Liver (tissue), 9 donors: Measurements from ENCODE around the gene ZC3H13. TPM values are rescaled to one million over a fixed set of nuclear protein-coding genes. Genes with fewer than 3 reads are reported as not detected.

Experiments used
- DNase-seq: peaks from one replicate; pipeline ENCODE4 v3.0.0-alpha.2; 2017; ENCODE audit warnings: low spot score
- H3K27ac ChIP-seq, 2 donors: one replicate each; pipeline ENCODE4 v1.7.0; 2013; ENCODE audit warnings: inconsistent platforms in 2 of 2, low read length in 2 of 2, control low read depth in 1 of 2, low read depth in 1 of 2, mild to moderate bottlenecking in 1 of 2
- H3K27me3 ChIP-seq, 4 donors: one replicate each; pipeline versions ENCODE4 v1.6.1 to v1.7.0; 2013; ENCODE audit warnings: low read length in 3 of 4, inconsistent platforms in 1 of 4, mild to moderate bottlenecking in 1 of 4, moderate library complexity in 1 of 4; ENCODE audit not compliant: control insufficient read depth in 4 of 4, insufficient read depth in 4 of 4
- H3K36me3 ChIP-seq, 4 donors: one replicate each; pipeline versions ENCODE4 v1.6.1 to v1.7.0; 2013; ENCODE audit warnings: low read length in 3 of 4, mild to moderate bottlenecking in 3 of 4, low read depth in 1 of 4, moderate library complexity in 1 of 4; ENCODE audit not compliant: control insufficient read depth in 4 of 4, insufficient read depth in 3 of 4
- H3K4me1 ChIP-seq, 4 donors: one replicate each; pipeline versions ENCODE4 v1.6.1 to v1.7.0; 2013; ENCODE audit warnings: low read length in 3 of 4, mild to moderate bottlenecking in 3 of 4, moderate library complexity in 1 of 4; ENCODE audit not compliant: control insufficient read depth in 4 of 4, insufficient read depth in 4 of 4
- H3K4me3 ChIP-seq, 3 donors: one replicate each; pipeline versions ENCODE4 v1.6.1 to v1.7.0; 2013; ENCODE audit warnings: low read length in 3 of 3, control low read depth in 1 of 3, low read depth in 1 of 3, mild to moderate bottlenecking in 1 of 3
- H3K9ac ChIP-seq, 2 donors: one replicate each; pipeline ENCODE4 v1.7.0; 2013; ENCODE audit warnings: low read length in 2 of 2, mild to moderate bottlenecking in 2 of 2, moderate library complexity in 2 of 2, control low read depth in 1 of 2, low read depth in 1 of 2
- H3K9me3 ChIP-seq, 4 donors: one replicate each; pipeline versions ENCODE4 v1.6.1 to v1.7.0; 2013; ENCODE audit warnings: low read length in 3 of 4; ENCODE audit not compliant: control insufficient read depth in 4 of 4
- EGR1 ChIP-seq, 2 donors: IDR thresholded peaks; 2 replicates each; pipeline ENCODE4 v1.6.1; 2016 to 2018; ENCODE audit warnings: antibody characterized with exemption in 2 of 2, low read depth in 2 of 2
- FOXA2 ChIP-seq: IDR thresholded peaks from 2 replicates; pipeline ENCODE4 v1.6.1; 2016; ENCODE audit warnings: antibody characterized with exemption
- GABPA ChIP-seq, 2 donors: IDR thresholded peaks in 1 of 2; conservative IDR thresholded peaks in 1 of 2; 2 replicates each; pipeline ENCODE4 v1.6.1; 2016; ENCODE audit warnings: antibody characterized with exemption in 2 of 2, mild to moderate bottlenecking in 1 of 2, moderate library complexity in 1 of 2
- HNF4A ChIP-seq, 2 donors: conservative IDR thresholded peaks; 2 replicates each; pipeline ENCODE4 v1.6.1; 2016; ENCODE audit warnings: antibody characterized with exemption in 2 of 2, mild to moderate bottlenecking in 2 of 2
- HNF4G ChIP-seq: IDR thresholded peaks from 2 replicates; pipeline ENCODE4 v1.6.1; 2016; ENCODE audit warnings: antibody characterized with exemption
- JUND ChIP-seq, 2 donors: IDR thresholded peaks; 2 replicates each; pipeline ENCODE4 v1.6.1; 2016; ENCODE audit warnings: antibody characterized with exemption in 2 of 2
- NR2F2 ChIP-seq: IDR thresholded peaks from 2 replicates; pipeline ENCODE4 v1.6.1; 2016; ENCODE audit warnings: antibody characterized with exemption
- RAD21 ChIP-seq, 2 donors: IDR thresholded peaks; 2 replicates each; pipeline ENCODE4 v1.6.1; 2016; ENCODE audit warnings: antibody characterized with exemption in 2 of 2, mild to moderate bottlenecking in 2 of 2
- RXRA ChIP-seq, 2 donors: IDR thresholded peaks; 2 replicates each; pipeline ENCODE4 v1.6.1; 2017 to 2018; ENCODE audit warnings: antibody characterized with exemption in 2 of 2, mild to moderate bottlenecking in 1 of 2
- SP1 ChIP-seq: IDR thresholded peaks from 2 replicates; pipeline ENCODE4 v1.6.1; 2018; ENCODE audit warnings: antibody characterized with exemption, mild to moderate bottlenecking
- TAF1 ChIP-seq: conservative IDR thresholded peaks from 2 replicates; pipeline ENCODE4 v1.6.1; 2016; ENCODE audit warnings: antibody characterized with exemption, mild to moderate bottlenecking
- YY1 ChIP-seq: IDR thresholded peaks from 2 replicates; pipeline ENCODE4 v1.6.1; 2016; ENCODE audit warnings: antibody characterized with exemption, mild to moderate bottlenecking
- WGBS: extraction: QIAGEN DNeasy Blood & Tissue Kit; methylation state at CpG from one replicate; pipeline ENCODE4 v1.1.7; 2013; 5-methylcytosine and 5-hydroxymethylcytosine counted together
- polyA plus RNA-seq, 2 donors: library from polyadenylated mRNA; stranded (reverse) in 1 of 2; unstranded in 1 of 2; fragments of 200-250 nt in 1 of 2; fragments of >200 nt in 1 of 2; fragmentation: Nextera tagmentation in 1 of 2; extraction: Ambion mirVana in 1 of 2; gene quantifications; one replicate each; pipeline versions ENCODE4 v1.2.1 to v1.2.3, GENCODE V29; 2013 to 2015
- total RNA-seq, 2 donors: library from RNA; depleted of rRNA; stranded (reverse); fragments of >200 nt; gene quantifications; one replicate each; pipeline ENCODE4 v1.2.3, GENCODE V29; 2014
- TF ChIP-seq, protein P1 (sequence below): IDR thresholded peaks from 2 replicates; pipeline ENCODE4 v1.6.1; 2016; ENCODE audit warnings: antibody characterized with exemption
- TF ChIP-seq, protein P2 (sequence below): fragments of 150-350 bp; IDR thresholded peaks from 2 replicates; pipeline ENCODE4 v1.5.1; 2017; ENCODE audit warnings: improper control_type of control experiment, low read depth, low read length; ENCODE audit not compliant: missing input control
- TF ChIP-seq, protein P3 (sequence below): IDR thresholded peaks from 2 replicates; pipeline ENCODE4 v1.6.1; 2016; ENCODE audit warnings: antibody characterized with exemption
- TF ChIP-seq, protein P4 (sequence below): IDR thresholded peaks from 2 replicates; pipeline ENCODE4 v1.6.1; 2016; ENCODE audit warnings: antibody characterized with exemption
- donor health status: healthy.
- donor health status: healthy.
- donor health status: healthy.
- donor health status: healthy.
- donor health status: healthy.

ZC3H13 gene
- total and polyA plus RNA-seq, 4 donors: 10.0 to 62.1 (median 28.9) TPM

DNA sequence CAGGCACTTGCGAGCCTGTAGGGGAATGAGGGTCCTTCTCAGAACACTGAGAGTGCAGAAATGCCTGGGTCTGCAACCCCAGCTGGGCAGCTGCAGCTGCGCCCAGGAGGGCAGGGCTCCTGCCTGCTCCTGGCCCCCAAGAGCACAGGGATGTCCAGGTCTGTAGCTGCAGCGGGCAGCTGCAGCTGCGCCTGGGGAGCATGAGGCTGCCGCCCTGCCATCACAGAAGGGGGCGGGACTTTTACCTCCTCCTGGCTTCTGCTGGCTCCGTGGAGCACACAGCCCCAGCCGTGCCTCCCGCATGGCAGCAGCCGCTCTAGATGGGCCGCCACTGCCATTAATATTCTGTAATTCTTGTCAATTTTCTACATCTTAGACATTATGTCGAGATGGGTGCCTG is 34.4 kb upstream of the ZC3H13 start:
- H3K9ac ChIP-seq: no peak overlapping the region

DNA sequence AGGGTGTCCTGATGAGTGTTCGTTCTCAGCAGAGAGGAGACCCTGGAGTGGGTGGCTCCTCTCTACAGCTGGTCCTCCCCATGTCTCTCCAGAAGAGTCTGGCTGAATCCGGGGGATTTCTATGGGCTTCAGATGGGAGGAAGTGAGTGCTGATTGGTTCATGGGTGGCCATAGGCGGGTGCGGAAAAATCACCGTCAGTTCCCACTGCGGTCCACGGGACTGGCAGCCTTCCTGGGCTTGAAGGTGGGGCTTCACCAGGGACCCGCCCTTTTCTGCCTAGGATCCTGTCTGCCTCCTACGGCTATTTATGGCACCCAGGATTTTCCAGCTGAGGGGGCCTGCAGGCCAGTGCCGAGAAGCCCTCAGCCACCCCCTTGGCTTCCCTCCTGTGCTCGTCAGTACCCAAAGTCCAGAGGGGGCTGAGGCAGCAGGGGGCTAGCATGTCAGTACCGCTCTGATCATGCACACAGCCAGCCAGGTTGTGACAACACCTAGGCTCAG is 33.9 kb upstream of the ZC3H13 start:
- TF ChIP-seq FOXA2 (no peak), GABPA (IDR thresholded peaks at IDR 0.05 in 1 of 2, conservative IDR thresholded peaks at IDR 0.05 in 1 of 2) (no peak), SP1 (no peak), HNF4G (no peak), JUND (IDR thresholded peaks at IDR 0.05) (no peak), RXRA (IDR thresholded peaks at IDR 0.05) (no peak), TAF1 (no peak), EGR1 (IDR thresholded peaks at IDR 0.05; ENCODE audit: low read depth in 2 of 2) (no peak), HNF4A (conservative IDR thresholded peaks at IDR 0.05) (no peak), NR2F2 (no peak), YY1 (no peak), RAD21 (IDR thresholded peaks at IDR 0.05) (no peak)
- TF ChIP-seq, protein P1, sequence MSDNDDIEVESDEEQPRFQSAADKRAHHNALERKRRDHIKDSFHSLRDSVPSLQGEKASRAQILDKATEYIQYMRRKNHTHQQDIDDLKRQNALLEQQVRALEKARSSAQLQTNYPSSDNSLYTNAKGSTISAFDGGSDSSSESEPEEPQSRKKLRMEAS: no peak
- TF ChIP-seq, protein P2, sequence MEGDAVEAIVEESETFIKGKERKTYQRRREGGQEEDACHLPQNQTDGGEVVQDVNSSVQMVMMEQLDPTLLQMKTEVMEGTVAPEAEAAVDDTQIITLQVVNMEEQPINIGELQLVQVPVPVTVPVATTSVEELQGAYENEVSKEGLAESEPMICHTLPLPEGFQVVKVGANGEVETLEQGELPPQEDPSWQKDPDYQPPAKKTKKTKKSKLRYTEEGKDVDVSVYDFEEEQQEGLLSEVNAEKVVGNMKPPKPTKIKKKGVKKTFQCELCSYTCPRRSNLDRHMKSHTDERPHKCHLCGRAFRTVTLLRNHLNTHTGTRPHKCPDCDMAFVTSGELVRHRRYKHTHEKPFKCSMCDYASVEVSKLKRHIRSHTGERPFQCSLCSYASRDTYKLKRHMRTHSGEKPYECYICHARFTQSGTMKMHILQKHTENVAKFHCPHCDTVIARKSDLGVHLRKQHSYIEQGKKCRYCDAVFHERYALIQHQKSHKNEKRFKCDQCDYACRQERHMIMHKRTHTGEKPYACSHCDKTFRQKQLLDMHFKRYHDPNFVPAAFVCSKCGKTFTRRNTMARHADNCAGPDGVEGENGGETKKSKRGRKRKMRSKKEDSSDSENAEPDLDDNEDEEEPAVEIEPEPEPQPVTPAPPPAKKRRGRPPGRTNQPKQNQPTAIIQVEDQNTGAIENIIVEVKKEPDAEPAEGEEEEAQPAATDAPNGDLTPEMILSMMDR: no peak
- TF ChIP-seq, protein P3, sequence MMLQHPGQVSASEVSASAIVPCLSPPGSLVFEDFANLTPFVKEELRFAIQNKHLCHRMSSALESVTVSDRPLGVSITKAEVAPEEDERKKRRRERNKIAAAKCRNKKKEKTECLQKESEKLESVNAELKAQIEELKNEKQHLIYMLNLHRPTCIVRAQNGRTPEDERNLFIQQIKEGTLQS: no peak
- TF ChIP-seq, protein P4, sequence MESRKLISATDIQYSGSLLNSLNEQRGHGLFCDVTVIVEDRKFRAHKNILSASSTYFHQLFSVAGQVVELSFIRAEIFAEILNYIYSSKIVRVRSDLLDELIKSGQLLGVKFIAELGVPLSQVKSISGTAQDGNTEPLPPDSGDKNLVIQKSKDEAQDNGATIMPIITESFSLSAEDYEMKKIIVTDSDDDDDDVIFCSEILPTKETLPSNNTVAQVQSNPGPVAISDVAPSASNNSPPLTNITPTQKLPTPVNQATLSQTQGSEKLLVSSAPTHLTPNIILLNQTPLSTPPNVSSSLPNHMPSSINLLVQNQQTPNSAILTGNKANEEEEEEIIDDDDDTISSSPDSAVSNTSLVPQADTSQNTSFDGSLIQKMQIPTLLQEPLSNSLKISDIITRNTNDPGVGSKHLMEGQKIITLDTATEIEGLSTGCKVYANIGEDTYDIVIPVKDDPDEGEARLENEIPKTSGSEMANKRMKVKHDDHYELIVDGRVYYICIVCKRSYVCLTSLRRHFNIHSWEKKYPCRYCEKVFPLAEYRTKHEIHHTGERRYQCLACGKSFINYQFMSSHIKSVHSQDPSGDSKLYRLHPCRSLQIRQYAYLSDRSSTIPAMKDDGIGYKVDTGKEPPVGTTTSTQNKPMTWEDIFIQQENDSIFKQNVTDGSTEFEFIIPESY: no peak
- H3K4me3 ChIP-seq: no peak overlapping the region
- no peak for DNase-seq
- H3K27ac ChIP-seq: no peak overlapping the region
- H3K9me3 ChIP-seq: no peaks in the 10 kb centered on the region
- no peak overlapping the region for H3K9ac ChIP-seq
- peaks cover 9 to 53% (median 48%) of the 10 kb centered on the region in 4 donors for H3K36me3 ChIP-seq
- H3K27me3 ChIP-seq: no peaks in the 10 kb centered on the region
- 91% methylated on average over 12 of the region's 12 CpGs for WGBS
- peaks cover 0 to 5% (median 2%) of the 10 kb centered on the region in 4 donors for H3K4me1 ChIP-seq

More for the DNA sequence above, 34.4 kb upstream of the ZC3H13 start:
- H3K27ac ChIP-seq: no peak overlapping the region
- H3K36me3 ChIP-seq: peaks cover 9 to 51% (median 44%) of the 10 kb centered on the region in 4 donors
- DNase-seq: no peak
- WGBS: 96% methylated on average over 12 of the region's 12 CpGs
- H3K9me3 ChIP-seq: no peaks in the 10 kb centered on the region
- TF ChIP-seq, protein P3: no peak
- no peak for TF ChIP-seq RAD21 (IDR thresholded peaks at IDR 0.05)
- TF ChIP-seq, protein P1: no peak
- TF ChIP-seq NR2F2: no peak
- no peak for TF ChIP-seq GABPA (IDR thresholded peaks at IDR 0.05 in 1 of 2, conservative IDR thresholded peaks at IDR 0.05 in 1 of 2)
- peaks cover 0 to 5% (median 2%) of the 10 kb centered on the region in 4 donors for H3K4me1 ChIP-seq
- no peak overlapping the region for H3K4me3 ChIP-seq
- H3K27me3 ChIP-seq: no peaks in the 10 kb centered on the region
